PC-9 (cell line): ENCODE results near the gene ARHGAP6. TPM values are rescaled to one million over a fixed set of nuclear protein-coding genes. Genes with fewer than 3 reads are reported as not detected.

Experiments
- BruUV-seq: library from RNA; stranded (reverse); fragments of 400-500 nt; replicated peaks from 2 replicates; lab custom pipeline; 2021; lab: Mats Ljungman, UMichigan
- CTCF ChIA-PET: fragments of 300-600 bp; sonication (Branson Sonifier 250); formaldehyde crosslinking; loops from one replicate; lab custom pipeline; 2022; ENCODE audit warnings: antibody characterized with exemption; lab: Charles Lee
- POLR2A ChIA-PET: fragments of 300-600 bp; sonication (Branson Sonifier 250); formaldehyde crosslinking; loops from one replicate; lab custom pipeline; 2022; ENCODE audit warnings: antibody characterized with exemption; ENCODE audit not compliant: unreplicated experiment; lab: Charles Lee
- DNase-seq, 2 experiments: peaks; one replicate each; pipeline versions ENCODE4 v3.0.0 to v3.0.0-alpha.2; 2015 to 2022; ENCODE audit warnings: mixed read lengths in 1 of 2
- H2AFZ ChIP-seq: fragments of 200-600 bp; sonication (generic); 2 replicates; pipeline ENCODE4 v1.8.1; 2017; ENCODE audit warnings: antibody characterized with exemption
- H3F3A ChIP-seq: fragments of 200-600 bp; sonication (generic); 2 replicates; pipeline ENCODE4 v1.8.1; 2017; ENCODE audit warnings: antibody characterized with exemption, mild to moderate bottlenecking, low read depth; ENCODE audit not compliant: insufficient read depth
- H3K27ac ChIP-seq: fragments of 200-600 bp; sonication (generic); 2 replicates; pipeline ENCODE4 v1.6.1; 2016; ENCODE audit warnings: mixed run types
- H3K27me3 ChIP-seq: fragments of 200-600 bp; sonication (generic); 2 replicates; pipeline ENCODE4 v1.6.1; 2016; ENCODE audit warnings: low read depth, mixed run types; ENCODE audit not compliant: insufficient read depth
- H3K36me3 ChIP-seq: fragments of 200-600 bp; sonication (generic); 2 replicates; pipeline ENCODE4 v1.6.1; 2016; ENCODE audit warnings: low read depth, mixed run types
- H3K4me1 ChIP-seq: fragments of 200-600 bp; sonication (generic); replicated peaks from 2 replicates; pipeline ENCODE4 v1.6.1; 2016; ENCODE audit warnings: mixed run types; ENCODE audit not compliant: insufficient read depth
- H3K4me2 ChIP-seq: fragments of 200-600 bp; sonication (generic); 2 replicates; pipeline ENCODE4 v1.6.1; 2017; ENCODE audit warnings: mixed run types
- H3K4me3 ChIP-seq: fragments of 200-600 bp; sonication (generic); 2 replicates; pipeline ENCODE4 v1.6.1; 2016; ENCODE audit warnings: mixed run types
- H3K79me2 ChIP-seq: fragments of 200-600 bp; sonication (generic); 2 replicates; pipeline ENCODE4 v1.6.1; 2017; ENCODE audit warnings: low read depth, mixed run types
- H3K9me2 ChIP-seq: fragments of 200-600 bp; sonication (generic); 2 replicates; pipeline ENCODE4 v1.8.1; 2017; ENCODE audit warnings: mild to moderate bottlenecking; ENCODE audit not compliant: insufficient read depth
- H3K9me3 ChIP-seq: fragments of 200-600 bp; sonication (generic); 2 replicates; pipeline ENCODE4 v1.8.1; 2016; ENCODE audit warnings: low read depth; ENCODE audit not compliant: insufficient read depth
- H4K20me1 ChIP-seq: fragments of 200-600 bp; sonication (generic); 2 replicates; pipeline ENCODE4 v1.8.1; 2017; ENCODE audit not compliant: insufficient read depth
- EZH2 ChIP-seq: fragments of 200-600 bp; sonication (generic); IDR thresholded peaks from 2 replicates; pipeline ENCODE4 v1.8.0; 2017; ENCODE audit warnings: antibody characterized with exemption, low read depth
- intact Hi-C: fragments of 100-400 bp; cut with micrococcal nuclease; formaldehyde crosslinking; loops from one replicate; pipeline ENCODE4 v1.10.0; 2022; ENCODE audit not compliant: unreplicated experiment
- total RNA-seq: library from RNA; stranded (reverse); gene quantifications from 2 replicates; pipeline ENCODE4 v1.2.3, GENCODE V29; 2021
- TF ChIP-seq, protein P1 (sequence below): fragments of 200-600 bp; sonication (generic); conservative IDR thresholded peaks from 2 replicates; pipeline ENCODE4 v1.6.1; 2017; ENCODE audit warnings: mixed run types, antibody characterized with exemption, mild to moderate bottlenecking, moderate library complexity

The ARHGAP6 gene
- total RNA-seq, 1 experiment from 2014 or later, result not detected

- no TSS peak for BruUV-seq
- no peak for TF ChIP-seq EZH2
- TF ChIP-seq, protein P1, sequence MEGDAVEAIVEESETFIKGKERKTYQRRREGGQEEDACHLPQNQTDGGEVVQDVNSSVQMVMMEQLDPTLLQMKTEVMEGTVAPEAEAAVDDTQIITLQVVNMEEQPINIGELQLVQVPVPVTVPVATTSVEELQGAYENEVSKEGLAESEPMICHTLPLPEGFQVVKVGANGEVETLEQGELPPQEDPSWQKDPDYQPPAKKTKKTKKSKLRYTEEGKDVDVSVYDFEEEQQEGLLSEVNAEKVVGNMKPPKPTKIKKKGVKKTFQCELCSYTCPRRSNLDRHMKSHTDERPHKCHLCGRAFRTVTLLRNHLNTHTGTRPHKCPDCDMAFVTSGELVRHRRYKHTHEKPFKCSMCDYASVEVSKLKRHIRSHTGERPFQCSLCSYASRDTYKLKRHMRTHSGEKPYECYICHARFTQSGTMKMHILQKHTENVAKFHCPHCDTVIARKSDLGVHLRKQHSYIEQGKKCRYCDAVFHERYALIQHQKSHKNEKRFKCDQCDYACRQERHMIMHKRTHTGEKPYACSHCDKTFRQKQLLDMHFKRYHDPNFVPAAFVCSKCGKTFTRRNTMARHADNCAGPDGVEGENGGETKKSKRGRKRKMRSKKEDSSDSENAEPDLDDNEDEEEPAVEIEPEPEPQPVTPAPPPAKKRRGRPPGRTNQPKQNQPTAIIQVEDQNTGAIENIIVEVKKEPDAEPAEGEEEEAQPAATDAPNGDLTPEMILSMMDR, result no peak
- H3K4me2 ChIP-seq, result no peak overlapping the region
- intact Hi-C loops, result no loop called here
- no peaks in the 10 kb centered on the region for H4K20me1 ChIP-seq
- ChIA-PET CTCF (no interaction called here), POLR2A (no interaction called here)
- no peak overlapping the region for H3K4me3 ChIP-seq
- no peaks in the 10 kb centered on the region for H3K36me3 ChIP-seq
- peaks cover 11% of the 10 kb centered on the region; the same call in 1 of the 2 replicates for H3K27me3 ChIP-seq
- H3F3A ChIP-seq, result no peaks in the 10 kb centered on the region
- H3K4me1 ChIP-seq, result no peaks in the 10 kb centered on the region
- no peak overlapping the region for H3K27ac ChIP-seq
- H2AFZ ChIP-seq, result no peak overlapping the region
- no peaks in the 10 kb centered on the region for H3K79me2 ChIP-seq
- H3K9me3 ChIP-seq, result no peaks in the 10 kb centered on the region
- no peak for DNase-seq
- no peaks in the 10 kb centered on the region for H3K9me2 ChIP-seq
Measured at GRCh38 chrX:11319806-11320520, 345.8 kb downstream of the ARHGAP6 start.

DNA sequence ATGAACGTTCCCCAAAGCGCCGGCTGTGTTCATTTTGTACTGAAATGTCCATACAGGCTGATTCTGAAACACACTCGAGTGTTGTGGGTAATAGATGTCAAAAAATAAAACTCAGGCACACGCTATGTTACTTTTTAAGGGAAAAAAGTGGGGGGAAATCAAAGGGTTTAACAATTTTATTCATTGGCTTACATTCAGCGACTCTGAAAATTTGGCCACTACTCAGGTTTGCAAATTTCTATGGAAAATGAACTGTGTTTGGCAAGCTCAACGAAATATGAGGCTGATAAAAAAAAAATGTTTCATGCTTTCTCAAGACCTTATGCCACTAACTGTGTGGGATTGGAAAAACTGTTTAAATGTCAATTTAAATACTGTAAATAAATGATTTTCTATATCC lies 354.0 kb downstream of the ARHGAP6 start:
- no peaks in the 10 kb centered on the region for H3K4me1 ChIP-seq
- peaks cover 9% of the 10 kb centered on the region; the same call in 1 of the 2 replicates for H3K27me3 ChIP-seq
- DNase-seq, result no peak
- H3K27ac ChIP-seq, result no peak overlapping the region
- ChIA-PET POLR2A (no interaction called here), CTCF (no interaction called here)
- intact Hi-C loops, result no loop called here
- TF ChIP-seq EZH2, result no peak
- TF ChIP-seq, protein P1, result no peak
- no TSS peak for BruUV-seq
- H4K20me1 ChIP-seq, result no peaks in the 10 kb centered on the region
- H3F3A ChIP-seq, result no peaks in the 10 kb centered on the region
- no peaks in the 10 kb centered on the region for H3K9me2 ChIP-seq
- no peaks in the 10 kb centered on the region for H3K79me2 ChIP-seq
- H3K9me3 ChIP-seq, result no peaks in the 10 kb centered on the region
- no peaks in the 10 kb centered on the region for H3K36me3 ChIP-seq
- no peak overlapping the region for H3K4me3 ChIP-seq
- H3K4me2 ChIP-seq, result no peak overlapping the region
- H2AFZ ChIP-seq, result no peak overlapping the region

GRCh38 chrX:11309220-11309619 lies 356.5 kb downstream of the ARHGAP6 start:
- H3K27me3 ChIP-seq, result no peaks in the 10 kb centered on the region
- H3K9me3 ChIP-seq, result no peaks in the 10 kb centered on the region
- H3K4me2 ChIP-seq, result no peak overlapping the region
- no peaks in the 10 kb centered on the region for H3F3A ChIP-seq
- ChIA-PET CTCF (no interaction called here), POLR2A (no interaction called here)
- H3K4me1 ChIP-seq, result no peaks in the 10 kb centered on the region
- no peaks in the 10 kb centered on the region for H3K9me2 ChIP-seq
- no TSS peak for BruUV-seq
- H4K20me1 ChIP-seq, result no peaks in the 10 kb centered on the region
- H3K27ac ChIP-seq, result no peak overlapping the region
- no peaks in the 10 kb centered on the region for H3K36me3 ChIP-seq
- no peak overlapping the region for H3K4me3 ChIP-seq
- intact Hi-C loops, result no loop called here
- H2AFZ ChIP-seq, result no peak overlapping the region
- DNase-seq, result no peak
- H3K79me2 ChIP-seq, result no peaks in the 10 kb centered on the region
- TF ChIP-seq EZH2, result no peak
- TF ChIP-seq, protein P1, result no peak
